WTC11 (cell line): ENCODE data around the gene TOMM6. TPM values are rescaled to one million over a fixed set of nuclear protein-coding genes. Genes with fewer than 3 reads are reported as not detected.
A peak's percentile ranks its signal among the peaks of the same experiment; 100 is the strongest.

Source experiments
- ATAC-seq: fragments of 200-7000 bp; cut with Tn5 transposase; 2 replicates; pipeline ENCODE4 v1.10.0; 2021; ENCODE audit warnings: mild to moderate bottlenecking, moderate library complexity
- CTCF ChIA-PET: fragments of 300-600 bp; sonication (Branson Sonifier 250); formaldehyde crosslinking; loops from one replicate; lab custom pipeline; 2021; ENCODE audit warnings: antibody characterized with exemption; lab: Charles Lee
- POLR2A ChIA-PET: fragments of 350-600 bp; sonication (Branson Sonifier 250); formaldehyde crosslinking; loops from one replicate; lab custom pipeline; 2021; ENCODE audit warnings: antibody characterized with exemption; lab: Charles Lee
- DNase-seq: peaks from one replicate; pipeline ENCODE4 v3.0.0; 2021; ENCODE audit warnings: low spot score
- H3K27ac Mint-ChIP-seq: 2 replicates; pipeline ENCODE4 v1.8.0; 2021; ENCODE audit warnings: mixed read lengths
- H3K27me3 Mint-ChIP-seq: 2 replicates; pipeline ENCODE4 v1.8.0; 2021; ENCODE audit warnings: low read depth, mild to moderate bottlenecking, moderate library complexity, mixed read lengths
- H3K36me3 Mint-ChIP-seq: 2 replicates; pipeline ENCODE4 v1.8.0; 2021; ENCODE audit warnings: mixed read lengths
- H3K4me1 Mint-ChIP-seq: 2 replicates; pipeline ENCODE4 v1.8.0; 2022; ENCODE audit warnings: mixed read lengths
- H3K4me3 Mint-ChIP-seq: 2 replicates; pipeline ENCODE4 v1.8.0; 2021; ENCODE audit warnings: mild to moderate bottlenecking, moderate library complexity, mixed read lengths
- H3K9me3 Mint-ChIP-seq: 2 replicates; pipeline ENCODE4 v1.8.0; 2021; ENCODE audit warnings: mixed read lengths
- ESRRA ChIP-seq: sonication (generic); formaldehyde crosslinking; IDR thresholded peaks from 2 replicates; pipeline ENCODE4 v1.8.1; 2022; ENCODE audit warnings: mild to moderate bottlenecking, missing genetic modification reagents, borderline replicate concordance
- FOXK1 ChIP-seq: sonication (generic); formaldehyde crosslinking; IDR thresholded peaks from 2 replicates; pipeline ENCODE4 v1.8.0; 2022; ENCODE audit warnings: mild to moderate bottlenecking, moderate library complexity, missing genetic modification reagents
- FOXP1 ChIP-seq: sonication (generic); formaldehyde crosslinking; IDR thresholded peaks from 2 replicates; pipeline ENCODE4 v1.8.0; 2022; ENCODE audit warnings: missing genetic modification reagents, mild to moderate bottlenecking, moderate library complexity, borderline replicate concordance
- GRHL2 ChIP-seq: fragments of 250-450 bp; sonication (Bioruptor Pico); IDR thresholded peaks from 2 replicates; pipeline ENCODE4 v1.8.0; 2022; ENCODE audit warnings: mild to moderate bottlenecking, moderate library complexity; ENCODE audit not compliant: insufficient replicate concordance, severe bottlenecking
- JUN ChIP-seq: sonication (generic); formaldehyde crosslinking; IDR thresholded peaks from 2 replicates; pipeline ENCODE4 v1.8.0; 2023; ENCODE audit warnings: mild to moderate bottlenecking, missing genetic modification reagents
- NFATC4 ChIP-seq: fragments of 250-450 bp; sonication (Bioruptor Pico); IDR thresholded peaks from 2 replicates; pipeline ENCODE4 v1.9.0; 2021; ENCODE audit warnings: mild to moderate bottlenecking
- NR2C2 ChIP-seq: sonication (generic); formaldehyde crosslinking; IDR thresholded peaks from 2 replicates; pipeline ENCODE4 v1.8.0; 2022; ENCODE audit warnings: mild to moderate bottlenecking, missing genetic modification reagents
- NR3C1 ChIP-seq: sonication (generic); formaldehyde crosslinking; conservative IDR thresholded peaks from 2 replicates; pipeline ENCODE4 v1.8.1; 2023; ENCODE audit warnings: low read depth, mild to moderate bottlenecking, missing genetic modification reagents
- OVOL2 ChIP-seq: fragments of 250-450 bp; sonication (Bioruptor Pico); IDR thresholded peaks from 2 replicates; pipeline ENCODE4 v1.9.0; 2021; ENCODE audit warnings: mild to moderate bottlenecking, borderline replicate concordance
- SMAD4 ChIP-seq: sonication (generic); formaldehyde crosslinking; IDR thresholded peaks from 2 replicates; pipeline ENCODE4 v1.8.0; 2022; ENCODE audit warnings: mild to moderate bottlenecking, missing genetic modification reagents
- TEAD1 ChIP-seq: sonication (generic); formaldehyde crosslinking; IDR thresholded peaks from 2 replicates; pipeline ENCODE4 v1.8.0; 2022; ENCODE audit warnings: mild to moderate bottlenecking, missing genetic modification reagents
- ZNF121 ChIP-seq: sonication (generic); formaldehyde crosslinking; IDR thresholded peaks from 2 replicates; pipeline ENCODE4 v1.8.0; 2023; ENCODE audit warnings: missing genetic modification reagents
- ZNF423 ChIP-seq: fragments of 250-450 bp; sonication (Bioruptor Pico); IDR thresholded peaks from 2 replicates; pipeline ENCODE4 v2.1.2; 2022; ENCODE audit warnings: mild to moderate bottlenecking, moderate library complexity
- total RNA-seq: library from RNA; stranded (reverse); gene quantifications from 3 replicates; pipeline ENCODE4 v1.2.3, GENCODE V29; 2021
- TF ChIP-seq, protein P1 (sequence below): fragments of 250-450 bp; sonication (Bioruptor Pico); IDR thresholded peaks from 2 replicates; pipeline ENCODE4 v1.8.0; 2021; ENCODE audit warnings: mild to moderate bottlenecking
- TF ChIP-seq, protein P2 (sequence below): sonication (generic); formaldehyde crosslinking; IDR thresholded peaks from 2 replicates; pipeline ENCODE4 v1.8.1; 2023; ENCODE audit warnings: mild to moderate bottlenecking, missing genetic modification reagents, moderate library complexity
- TF ChIP-seq, protein P3 (sequence below): sonication (generic); formaldehyde crosslinking; IDR thresholded peaks from 2 replicates; pipeline ENCODE4 v1.8.1; 2022; ENCODE audit warnings: low read depth, missing genetic modification reagents, borderline replicate concordance
- TF ChIP-seq, protein P4 (sequence below): sonication (generic); formaldehyde crosslinking; IDR thresholded peaks from 2 replicates; pipeline ENCODE4 v1.8.1; 2022; ENCODE audit warnings: mild to moderate bottlenecking, missing genetic modification reagents, moderate library complexity, borderline replicate concordance
- TF ChIP-seq, protein P5 (sequence below): fragments of 250-450 bp; sonication (Bioruptor Pico); IDR thresholded peaks from 2 replicates; pipeline ENCODE4 v1.9.0; 2021; ENCODE audit warnings: mild to moderate bottlenecking
- TF ChIP-seq, protein P6 (sequence below): fragments of 250-450 bp; sonication (Bioruptor Pico); IDR thresholded peaks from 2 replicates; pipeline ENCODE4 v1.9.0; 2021; ENCODE audit warnings: moderate library complexity, mild to moderate bottlenecking, inconsistent platforms, borderline replicate concordance
- TF ChIP-seq, protein P7 (sequence below): fragments of 250-450 bp; sonication (Bioruptor Pico); conservative IDR thresholded peaks from 2 replicates; pipeline ENCODE4 v1.9.0; 2021; ENCODE audit warnings: mild to moderate bottlenecking

Gene TOMM6
- total RNA-seq, 1 experiment from 2014 or later = 233 TPM

DNA sequence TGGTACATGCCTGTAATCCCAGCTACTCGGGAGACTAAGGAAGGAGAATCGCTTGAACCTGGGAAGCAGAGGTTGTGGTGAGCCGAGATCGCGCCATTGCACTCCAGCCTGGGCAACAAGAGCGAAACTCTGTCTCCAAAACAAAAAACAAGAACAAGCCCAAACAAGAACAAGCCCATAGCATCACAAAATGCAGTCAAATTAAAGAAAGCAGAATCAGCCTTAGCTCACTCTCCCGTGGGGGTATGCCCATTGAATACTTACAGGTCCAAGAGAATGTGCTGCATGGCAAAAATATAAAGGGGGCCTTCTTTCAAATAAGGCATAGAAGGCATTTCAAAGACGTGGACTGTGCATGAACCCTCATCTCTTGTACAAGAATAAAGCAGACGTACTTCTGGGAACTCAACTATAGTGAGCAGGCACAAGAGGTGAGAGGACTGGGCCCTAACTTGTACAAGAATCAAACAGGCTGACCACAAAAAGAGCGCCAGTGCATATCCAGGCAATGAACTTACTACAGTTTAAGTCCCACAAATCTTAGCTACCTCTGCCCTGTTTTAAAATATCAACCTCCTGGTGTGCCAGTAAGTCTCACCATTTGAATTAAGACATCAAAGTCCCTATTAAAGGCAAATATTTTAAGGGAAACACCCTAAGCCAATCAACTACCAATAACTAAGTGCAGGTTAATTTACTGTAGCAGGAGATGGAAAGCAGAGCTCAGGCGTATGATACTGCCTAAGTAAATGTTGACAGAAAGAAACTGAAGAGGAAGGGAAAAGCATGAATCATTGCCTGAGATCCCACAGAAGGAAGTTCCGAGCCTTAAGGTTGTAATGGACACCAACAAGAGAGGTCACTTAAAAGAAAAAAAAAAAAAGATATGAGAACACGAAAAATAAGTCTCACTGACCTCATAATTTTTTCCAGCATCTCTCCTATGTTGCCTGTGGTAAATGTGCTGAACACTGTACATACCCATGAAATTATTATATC lies 37.4 kb downstream of the TOMM6 start:
- Mint-ChIP-seq H3K27me3 (no peaks in the 10 kb centered on the region), H3K36me3 (no peaks in the 10 kb centered on the region), H3K4me1 (no peaks in the 10 kb centered on the region), H3K4me3 (no peak overlapping the region), H3K9me3 (no peaks in the 10 kb centered on the region), H3K27ac (0 out of 2 replicates have a peak overlapping the region, but pooled peaks have one; percentile 5)
- TF ChIP-seq ZNF121 (CRISPR knock-in tag) = no peak
- TF ChIP-seq ZNF423 (CRISPR knock-in tag) = no peak
- TF ChIP-seq, protein P1, sequence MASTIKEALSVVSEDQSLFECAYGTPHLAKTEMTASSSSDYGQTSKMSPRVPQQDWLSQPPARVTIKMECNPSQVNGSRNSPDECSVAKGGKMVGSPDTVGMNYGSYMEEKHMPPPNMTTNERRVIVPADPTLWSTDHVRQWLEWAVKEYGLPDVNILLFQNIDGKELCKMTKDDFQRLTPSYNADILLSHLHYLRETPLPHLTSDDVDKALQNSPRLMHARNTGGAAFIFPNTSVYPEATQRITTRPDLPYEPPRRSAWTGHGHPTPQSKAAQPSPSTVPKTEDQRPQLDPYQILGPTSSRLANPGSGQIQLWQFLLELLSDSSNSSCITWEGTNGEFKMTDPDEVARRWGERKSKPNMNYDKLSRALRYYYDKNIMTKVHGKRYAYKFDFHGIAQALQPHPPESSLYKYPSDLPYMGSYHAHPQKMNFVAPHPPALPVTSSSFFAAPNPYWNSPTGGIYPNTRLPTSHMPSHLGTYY = no peak
- TF ChIP-seq, protein P2, sequence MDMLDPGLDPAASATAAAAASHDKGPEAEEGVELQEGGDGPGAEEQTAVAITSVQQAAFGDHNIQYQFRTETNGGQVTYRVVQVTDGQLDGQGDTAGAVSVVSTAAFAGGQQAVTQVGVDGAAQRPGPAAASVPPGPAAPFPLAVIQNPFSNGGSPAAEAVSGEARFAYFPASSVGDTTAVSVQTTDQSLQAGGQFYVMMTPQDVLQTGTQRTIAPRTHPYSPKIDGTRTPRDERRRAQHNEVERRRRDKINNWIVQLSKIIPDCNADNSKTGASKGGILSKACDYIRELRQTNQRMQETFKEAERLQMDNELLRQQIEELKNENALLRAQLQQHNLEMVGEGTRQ (CRISPR knock-in tag) = no peak
- TF ChIP-seq JUN (CRISPR knock-in tag) = no peak
- DNase-seq (no peak), ATAC-seq (no peak)
- ChIA-PET POLR2A (no interaction called here), CTCF (interaction anchor here (0.9 to 1.5 kb wide), 2 partner anchors 38 to 279 kb away, joined by 3 to 5 read pairs; no protein-coding TSS in a partner anchor)

DNA sequence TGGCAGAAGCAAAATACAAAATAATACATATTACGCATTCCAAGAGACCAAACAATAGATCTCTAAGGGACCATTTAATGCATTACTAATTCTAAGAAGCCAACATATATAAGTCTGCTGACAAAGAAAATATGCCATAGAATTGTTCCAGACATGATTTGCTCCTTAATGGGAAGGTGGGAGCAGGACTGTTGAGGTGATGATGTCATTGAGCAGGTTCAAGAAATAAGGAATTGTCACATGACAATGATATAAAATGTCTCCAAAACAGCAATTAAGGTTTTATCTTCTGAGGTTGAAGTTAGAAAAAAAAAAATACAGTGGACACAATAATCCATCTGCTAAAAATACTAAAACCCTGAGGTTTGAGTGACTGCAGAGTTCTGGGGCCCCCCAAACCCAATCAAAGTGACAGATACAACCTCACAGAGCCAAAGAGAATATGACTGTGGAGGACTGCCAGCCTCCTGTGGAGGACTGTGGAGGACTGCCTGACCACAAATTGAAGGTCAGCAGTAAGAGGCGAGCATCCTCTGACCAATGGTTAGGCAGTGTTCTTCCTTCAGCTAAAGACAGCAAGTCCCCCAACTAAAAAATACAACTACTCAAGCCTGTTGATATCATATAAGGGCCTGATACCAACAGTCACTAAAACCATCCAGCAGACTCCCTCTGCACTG lies 39.0 kb downstream of the TOMM6 start:
- POLR2A ChIA-PET = no interaction called here
- no peak for DNase-seq
- no peak for ATAC-seq
- TF ChIP-seq NR3C1 (CRISPR knock-in tag) (no peak), SMAD4 (CRISPR knock-in tag) (no peak), NFATC4 (no peak), NR2C2 (no peak), JUN (CRISPR knock-in tag) (no peak), OVOL2 (CRISPR knock-in tag) (no peak), FOXP1 (CRISPR knock-in tag) (no peak), TEAD1 (CRISPR knock-in tag) (no peak), ESRRA (no peak), FOXK1 (CRISPR knock-in tag) (no peak), GRHL2 (CRISPR knock-in tag) (no peak)
- TF ChIP-seq, protein P3, sequence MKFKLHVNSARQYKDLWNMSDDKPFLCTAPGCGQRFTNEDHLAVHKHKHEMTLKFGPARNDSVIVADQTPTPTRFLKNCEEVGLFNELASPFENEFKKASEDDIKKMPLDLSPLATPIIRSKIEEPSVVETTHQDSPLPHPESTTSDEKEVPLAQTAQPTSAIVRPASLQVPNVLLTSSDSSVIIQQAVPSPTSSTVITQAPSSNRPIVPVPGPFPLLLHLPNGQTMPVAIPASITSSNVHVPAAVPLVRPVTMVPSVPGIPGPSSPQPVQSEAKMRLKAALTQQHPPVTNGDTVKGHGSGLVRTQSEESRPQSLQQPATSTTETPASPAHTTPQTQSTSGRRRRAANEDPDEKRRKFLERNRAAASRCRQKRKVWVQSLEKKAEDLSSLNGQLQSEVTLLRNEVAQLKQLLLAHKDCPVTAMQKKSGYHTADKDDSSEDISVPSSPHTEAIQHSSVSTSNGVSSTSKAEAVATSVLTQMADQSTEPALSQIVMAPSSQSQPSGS = no peak
- TF ChIP-seq, protein P4, sequence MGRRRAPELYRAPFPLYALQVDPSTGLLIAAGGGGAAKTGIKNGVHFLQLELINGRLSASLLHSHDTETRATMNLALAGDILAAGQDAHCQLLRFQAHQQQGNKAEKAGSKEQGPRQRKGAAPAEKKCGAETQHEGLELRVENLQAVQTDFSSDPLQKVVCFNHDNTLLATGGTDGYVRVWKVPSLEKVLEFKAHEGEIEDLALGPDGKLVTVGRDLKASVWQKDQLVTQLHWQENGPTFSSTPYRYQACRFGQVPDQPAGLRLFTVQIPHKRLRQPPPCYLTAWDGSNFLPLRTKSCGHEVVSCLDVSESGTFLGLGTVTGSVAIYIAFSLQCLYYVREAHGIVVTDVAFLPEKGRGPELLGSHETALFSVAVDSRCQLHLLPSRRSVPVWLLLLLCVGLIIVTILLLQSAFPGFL (CRISPR knock-in tag) = no peak
- TF ChIP-seq, protein P5, sequence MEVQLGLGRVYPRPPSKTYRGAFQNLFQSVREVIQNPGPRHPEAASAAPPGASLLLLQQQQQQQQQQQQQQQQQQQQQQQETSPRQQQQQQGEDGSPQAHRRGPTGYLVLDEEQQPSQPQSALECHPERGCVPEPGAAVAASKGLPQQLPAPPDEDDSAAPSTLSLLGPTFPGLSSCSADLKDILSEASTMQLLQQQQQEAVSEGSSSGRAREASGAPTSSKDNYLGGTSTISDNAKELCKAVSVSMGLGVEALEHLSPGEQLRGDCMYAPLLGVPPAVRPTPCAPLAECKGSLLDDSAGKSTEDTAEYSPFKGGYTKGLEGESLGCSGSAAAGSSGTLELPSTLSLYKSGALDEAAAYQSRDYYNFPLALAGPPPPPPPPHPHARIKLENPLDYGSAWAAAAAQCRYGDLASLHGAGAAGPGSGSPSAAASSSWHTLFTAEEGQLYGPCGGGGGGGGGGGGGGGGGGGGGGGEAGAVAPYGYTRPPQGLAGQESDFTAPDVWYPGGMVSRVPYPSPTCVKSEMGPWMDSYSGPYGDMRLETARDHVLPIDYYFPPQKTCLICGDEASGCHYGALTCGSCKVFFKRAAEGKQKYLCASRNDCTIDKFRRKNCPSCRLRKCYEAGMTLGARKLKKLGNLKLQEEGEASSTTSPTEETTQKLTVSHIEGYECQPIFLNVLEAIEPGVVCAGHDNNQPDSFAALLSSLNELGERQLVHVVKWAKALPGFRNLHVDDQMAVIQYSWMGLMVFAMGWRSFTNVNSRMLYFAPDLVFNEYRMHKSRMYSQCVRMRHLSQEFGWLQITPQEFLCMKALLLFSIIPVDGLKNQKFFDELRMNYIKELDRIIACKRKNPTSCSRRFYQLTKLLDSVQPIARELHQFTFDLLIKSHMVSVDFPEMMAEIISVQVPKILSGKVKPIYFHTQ (CRISPR knock-in tag) = no peak
- TF ChIP-seq, protein P6, sequence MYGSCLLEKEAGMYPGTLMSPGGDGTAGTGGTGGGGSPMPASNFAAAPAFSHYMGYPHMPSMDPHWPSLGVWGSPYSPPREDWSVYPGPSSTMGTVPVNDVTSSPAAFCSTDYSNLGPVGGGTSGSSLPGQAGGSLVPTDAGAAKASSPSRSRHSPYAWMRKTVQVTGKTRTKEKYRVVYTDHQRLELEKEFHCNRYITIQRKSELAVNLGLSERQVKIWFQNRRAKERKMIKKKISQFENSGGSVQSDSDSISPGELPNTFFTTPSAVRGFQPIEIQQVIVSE (CRISPR knock-in tag) = no peak
- TF ChIP-seq, protein P7, sequence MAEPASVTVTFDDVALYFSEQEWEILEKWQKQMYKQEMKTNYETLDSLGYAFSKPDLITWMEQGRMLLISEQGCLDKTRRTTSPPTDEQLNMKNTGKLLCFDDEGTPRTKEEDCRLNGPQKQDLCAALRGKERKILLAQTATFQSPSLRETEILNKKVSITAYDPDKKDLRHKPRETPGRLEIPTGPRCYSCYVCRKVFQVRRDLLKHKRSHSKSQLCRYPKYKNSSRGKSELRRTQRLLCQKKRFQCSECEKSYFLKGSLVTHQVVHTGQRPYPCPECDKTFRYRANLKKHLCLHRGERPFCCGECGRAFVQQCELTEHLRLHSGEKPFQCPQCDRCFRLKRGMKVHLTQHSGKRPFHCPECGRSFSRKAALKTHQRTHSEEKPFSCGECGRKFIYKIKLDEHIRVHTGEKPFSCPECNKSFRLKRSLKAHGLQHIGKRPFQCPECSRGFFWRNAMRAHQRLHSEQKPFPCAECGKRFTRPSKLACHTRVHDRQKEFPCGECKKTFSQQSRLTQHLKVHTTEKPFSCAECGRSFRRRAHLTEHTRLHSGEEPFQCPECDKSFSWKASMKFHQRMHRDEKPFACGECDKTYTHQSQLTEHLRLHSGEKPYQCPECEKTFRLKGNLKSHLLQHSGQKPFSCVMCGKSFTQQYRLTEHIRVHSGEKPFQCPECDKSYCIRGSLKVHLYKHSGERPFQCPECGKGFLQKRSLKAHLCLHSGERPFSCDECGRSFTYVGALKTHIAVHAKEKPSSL (CRISPR knock-in tag) = no peak
- Mint-ChIP-seq H3K4me3 (no peak overlapping the region), H3K36me3 (no peaks in the 10 kb centered on the region), H3K27me3 (no peaks in the 10 kb centered on the region), H3K27ac (no peak overlapping the region), H3K4me1 (no peaks in the 10 kb centered on the region), H3K9me3 (no peaks in the 10 kb centered on the region)
- CTCF ChIA-PET = no interaction called here
